ENCODE data around the gene MAGI2. TPM values are rescaled to one million over a fixed set of nuclear protein-coding genes. Genes with fewer than 3 reads are reported as not detected.

Gene MAGI2
- total RNA-seq, 6 experiments from 2014 or later = 7.1 to 9.8 (median 8.5) TPM

- DNase-seq = no peak
- TF ChIP-seq, protein P1, sequence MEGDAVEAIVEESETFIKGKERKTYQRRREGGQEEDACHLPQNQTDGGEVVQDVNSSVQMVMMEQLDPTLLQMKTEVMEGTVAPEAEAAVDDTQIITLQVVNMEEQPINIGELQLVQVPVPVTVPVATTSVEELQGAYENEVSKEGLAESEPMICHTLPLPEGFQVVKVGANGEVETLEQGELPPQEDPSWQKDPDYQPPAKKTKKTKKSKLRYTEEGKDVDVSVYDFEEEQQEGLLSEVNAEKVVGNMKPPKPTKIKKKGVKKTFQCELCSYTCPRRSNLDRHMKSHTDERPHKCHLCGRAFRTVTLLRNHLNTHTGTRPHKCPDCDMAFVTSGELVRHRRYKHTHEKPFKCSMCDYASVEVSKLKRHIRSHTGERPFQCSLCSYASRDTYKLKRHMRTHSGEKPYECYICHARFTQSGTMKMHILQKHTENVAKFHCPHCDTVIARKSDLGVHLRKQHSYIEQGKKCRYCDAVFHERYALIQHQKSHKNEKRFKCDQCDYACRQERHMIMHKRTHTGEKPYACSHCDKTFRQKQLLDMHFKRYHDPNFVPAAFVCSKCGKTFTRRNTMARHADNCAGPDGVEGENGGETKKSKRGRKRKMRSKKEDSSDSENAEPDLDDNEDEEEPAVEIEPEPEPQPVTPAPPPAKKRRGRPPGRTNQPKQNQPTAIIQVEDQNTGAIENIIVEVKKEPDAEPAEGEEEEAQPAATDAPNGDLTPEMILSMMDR (IDR thresholded peaks at IDR 0.05) = no peak
- Mint-ChIP-seq H3K27me3 (ENCODE audit: insufficient read depth) (no peaks in the 10 kb centered on the region), H3K9me3 (peaks cover 6% of the 10 kb centered on the region; the same call in 1 of the 2 replicates), H3K4me3 (no peak overlapping the region), H3K36me3 (ENCODE audit: low read depth) (peaks cover 5% of the 10 kb centered on the region; the same call in 1 of the 2 replicates), H3K27ac (no peak overlapping the region), H3K4me1 (ENCODE audit: low read depth) (peaks cover 16% of the 10 kb centered on the region; the same call in 1 of the 2 replicates)
Measured at GRCh38 chr7:78402096-78402495, 1051.4 kb downstream of the MAGI2 start.

DNA sequence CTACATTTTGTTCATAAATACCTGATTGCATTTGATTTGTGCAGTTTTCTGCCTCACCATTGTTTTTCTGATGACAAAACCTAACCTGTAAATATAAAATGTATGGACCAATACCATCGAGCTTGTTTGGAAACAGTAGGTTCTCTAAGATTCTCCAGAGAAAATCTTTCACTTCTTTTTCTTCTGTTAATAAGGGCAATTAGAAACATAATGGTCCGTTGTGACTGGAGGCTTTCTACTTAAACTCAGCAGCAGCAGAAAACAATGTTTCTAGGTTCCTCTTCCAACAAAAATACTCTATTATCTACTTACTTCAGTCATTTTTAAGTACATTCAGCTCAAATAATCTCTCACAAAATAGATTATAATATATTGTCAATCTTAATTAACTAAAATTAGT, 1053.4 kb downstream of the MAGI2 start:
- H3K27ac Mint-ChIP-seq = no peak overlapping the region
- peaks cover 5% of the 10 kb centered on the region; the same call in 1 of the 2 replicates for H3K36me3 Mint-ChIP-seq (ENCODE audit: low read depth)
- no peak for DNase-seq
- peaks cover 36% of the 10 kb centered on the region for H3K4me1 Mint-ChIP-seq (ENCODE audit: low read depth)
- H3K9me3 Mint-ChIP-seq = peaks cover 6% of the 10 kb centered on the region; the same call in 1 of the 2 replicates
- TF ChIP-seq, protein P1 (IDR thresholded peaks at IDR 0.05) = no peak
- no peak overlapping the region for H3K4me3 Mint-ChIP-seq
- no peaks in the 10 kb centered on the region for H3K27me3 Mint-ChIP-seq (ENCODE audit: insufficient read depth)

DNA sequence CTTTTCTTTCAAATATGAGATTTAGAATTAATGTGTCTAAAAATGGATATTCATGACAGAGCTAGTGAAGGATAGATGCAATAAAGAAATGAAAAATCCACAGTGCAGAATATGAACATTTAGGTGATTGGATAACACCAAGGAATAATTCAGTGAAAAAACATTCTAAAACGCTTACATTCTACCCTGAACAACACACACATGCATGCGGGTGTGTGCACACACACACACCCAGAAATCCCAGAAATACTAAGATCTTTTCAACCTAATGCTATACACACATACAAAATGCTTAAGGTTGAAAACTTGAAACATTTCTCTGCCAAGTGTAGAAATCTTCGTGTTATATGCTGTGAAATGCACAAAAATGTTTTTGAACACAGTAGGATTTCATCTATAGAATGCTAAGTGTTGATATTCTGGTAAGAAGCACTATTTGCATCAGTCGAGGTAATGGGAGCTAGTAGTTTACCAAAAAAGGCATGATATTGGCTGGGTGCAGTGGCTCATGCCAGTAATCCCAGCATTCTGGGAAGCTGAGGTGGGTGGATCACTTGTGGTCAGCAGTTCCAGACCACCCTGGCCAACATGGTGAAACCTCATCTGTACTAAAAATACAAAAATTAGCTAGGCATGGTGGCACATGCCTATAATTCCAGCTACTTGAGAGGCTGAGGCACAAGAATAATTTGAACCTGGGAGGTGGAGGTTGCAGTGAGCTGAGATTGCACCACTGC, 1054.3 kb downstream of the MAGI2 start:
- no peak for DNase-seq
- peaks cover 5% of the 10 kb centered on the region; the same call in 1 of the 2 replicates for H3K36me3 Mint-ChIP-seq (ENCODE audit: low read depth)
- no peaks in the 10 kb centered on the region; the same call in 1 of the 2 replicates for H3K27me3 Mint-ChIP-seq (ENCODE audit: insufficient read depth)
- H3K4me3 Mint-ChIP-seq = no peak overlapping the region
- peaks cover 3% of the 10 kb centered on the region; the same call in 1 of the 2 replicates for H3K9me3 Mint-ChIP-seq
- peaks cover 45% of the 10 kb centered on the region for H3K4me1 Mint-ChIP-seq (ENCODE audit: low read depth)
- TF ChIP-seq, protein P1 (IDR thresholded peaks at IDR 0.05) = no peak
- no peak overlapping the region for H3K27ac Mint-ChIP-seq

GRCh38 chr7:78398576-78398975, 1054.9 kb downstream of the MAGI2 start:
- Mint-ChIP-seq H3K27me3 (ENCODE audit: insufficient read depth) (no peaks in the 10 kb centered on the region; the same call in 1 of the 2 replicates), H3K4me3 (no peak overlapping the region), H3K9me3 (no peaks in the 10 kb centered on the region), H3K27ac (no peak overlapping the region), H3K4me1 (ENCODE audit: low read depth) (peaks cover 48% of the 10 kb centered on the region), H3K36me3 (ENCODE audit: low read depth) (peaks cover under 1% of the 10 kb centered on the region; the same call in 1 of the 2 replicates)
- TF ChIP-seq, protein P1 (IDR thresholded peaks at IDR 0.05) = no peak
- DNase-seq = no peak

- TF ChIP-seq, protein P1 (IDR thresholded peaks at IDR 0.05) = no peak
- no peaks in the 10 kb centered on the region for H3K9me3 Mint-ChIP-seq
- no peak overlapping the region for H3K27ac Mint-ChIP-seq
- DNase-seq = no peak
- H3K36me3 Mint-ChIP-seq (ENCODE audit: low read depth) = no peaks in the 10 kb centered on the region
- no peaks in the 10 kb centered on the region; the same call in 1 of the 2 replicates for H3K27me3 Mint-ChIP-seq (ENCODE audit: insufficient read depth)
- H3K4me1 Mint-ChIP-seq (ENCODE audit: low read depth) = peaks cover 52% of the 10 kb centered on the region
- H3K4me3 Mint-ChIP-seq = no peak overlapping the region
Measured at GRCh38 chr7:78398081-78398480, 1055.4 kb downstream of the MAGI2 start.

Measured in HFFc6 (cell line).